ENCODE results near the gene CNTN1.

The CNTN1 gene

GRCh38 chr12:40870981-40871380, 178.7 kb downstream of the CNTN1 start:
- no peak for DNase-seq

GRCh38 chr12:40874868-40875267, 182.6 kb downstream of the CNTN1 start:
- no peak for DNase-seq

GRCh38 chr12:40889329-40889728, 197.1 kb downstream of the CNTN1 start:
- no peak for DNase-seq

- DNase-seq = no peak
Measured at GRCh38 chr12:40892528-40892927, 200.3 kb downstream of the CNTN1 start.

GRCh38 chr12:40898505-40898904, 206.3 kb downstream of the CNTN1 start:
- DNase-seq = no peak

- no peak for DNase-seq
Measured at GRCh38 chr12:40903040-40903439, 210.8 kb downstream of the CNTN1 start.

GRCh38 chr12:40907115-40907527, 214.9 kb downstream of the CNTN1 start:
- DNase-seq = no peak

GRCh38 chr12:40911676-40912075, 219.4 kb downstream of the CNTN1 start:
- no peak for DNase-seq

GRCh38 chr12:40915172-40915571, 222.9 kb downstream of the CNTN1 start:
- no peak for DNase-seq

- DNase-seq = no peak
Measured at GRCh38 chr12:40917561-40917960, 225.3 kb downstream of the CNTN1 start.

GRCh38 chr12:40921563-40922163, 229.4 kb downstream of the CNTN1 start:
- DNase-seq = no peak

GRCh38 chr12:40937891-40938290, 245.7 kb downstream of the CNTN1 start:
- no peak for DNase-seq

- no peak for DNase-seq
Measured at GRCh38 chr12:40942326-40942725, 250.1 kb downstream of the CNTN1 start.

GRCh38 chr12:40945772-40946171, 253.5 kb downstream of the CNTN1 start:
- no peak for DNase-seq

- no peak for DNase-seq
Measured at GRCh38 chr12:40946612-40947194, 254.5 kb downstream of the CNTN1 start.

- DNase-seq = no peak
Measured at GRCh38 chr12:40947797-40948196, 255.6 kb downstream of the CNTN1 start.

- DNase-seq = no peak
Measured at GRCh38 chr12:40953076-40953475, 260.8 kb downstream of the CNTN1 start.

- no peak for DNase-seq
Measured at GRCh38 chr12:40957417-40957816, 265.2 kb downstream of the CNTN1 start.

- no peak for DNase-seq
Measured at GRCh38 chr12:40959041-40959440, 266.8 kb downstream of the CNTN1 start.

- no peak for DNase-seq
Measured at GRCh38 chr12:40963751-40964150, 271.5 kb downstream of the CNTN1 start.

GRCh38 chr12:40969796-40970195, 277.6 kb downstream of the CNTN1 start:
- DNase-seq = no peak

GRCh38 chr12:40970320-40970907, 278.2 kb downstream of the CNTN1 start:
- no peak for DNase-seq

GRCh38 chr12:40971911-40972310, 279.7 kb downstream of the CNTN1 start:
- no peak for DNase-seq

GRCh38 chr12:40976546-40976945, 284.3 kb downstream of the CNTN1 start:
- DNase-seq = no peak

Measured in CD4-positive, alpha-beta T cell treated with Interferon gamma for 1 hour (primary cell).